Tibial artery (tissue), 4 donors: ENCODE results near the gene DCP1B.
A peak's percentile ranks its signal among the peaks of the same experiment; 100 is the strongest.

ENCODE experiments used
- DNase-seq, 2 donors: peaks; one replicate each; pipeline ENCODE4 v3.0.0-alpha.2; 2019
- H3K27ac ChIP-seq, 2 donors: fragments of 200-600 bp; sonication (generic) in 1 of 2; 1 replicate in 1 of 2; 2 replicates in 1 of 2; pipeline ENCODE4 v1.5.1; 2018 to 2019; ENCODE audit warnings: mild to moderate bottlenecking in 1 of 2
- H3K27me3 ChIP-seq, 2 donors: fragments of 200-600 bp; sonication (generic) in 1 of 2; one replicate each; pipeline versions ENCODE4 v1.5.1 to v1.6.0; 2016 to 2019
- H3K36me3 ChIP-seq, 3 donors: fragments of 200-600 bp; sonication (generic) in 2 of 3; one replicate each; pipeline ENCODE4 v1.5.1; 2016 to 2019; ENCODE audit warnings: mild to moderate bottlenecking in 2 of 3
- H3K4me1 ChIP-seq, 4 donors: fragments of 200-600 bp; sonication (generic) in 2 of 4; 1 replicate in 3 of 4; 2 replicates in 1 of 4; pipeline ENCODE4 v1.5.1; 2016 to 2019
- H3K4me3 ChIP-seq, 2 donors: fragments of 200-600 bp; sonication (generic) in 1 of 2; 1 replicate in 1 of 2; 2 replicates in 1 of 2; pipeline ENCODE4 v1.5.1; 2018 to 2019; ENCODE audit warnings: mild to moderate bottlenecking in 2 of 2
- H3K9me3 ChIP-seq, 3 donors: fragments of 200-600 bp; sonication (generic) in 1 of 3; one replicate each; pipeline ENCODE4 v1.5.1; 2016 to 2019
- CTCF ChIP-seq, 2 experiments: fragments of 200-600 bp in 1 of 2; fragments of 450-650 bp in 1 of 2; IDR thresholded peaks; one replicate each; pipeline ENCODE4 v1.5.1; 2017 to 2019; ENCODE audit warnings: antibody characterized with exemption in 2 of 2, mild to moderate bottlenecking in 1 of 2, moderate library complexity in 1 of 2
- intact Hi-C: fragments of 100-400 bp; cut with DNase I; formaldehyde crosslinking; loops from one replicate; pipeline ENCODE4 v1.15.0; 2023; ENCODE audit warnings: low total_unique reads

Gene DCP1B

GRCh38 chr12:2039034-2039433, 34.8 kb upstream of the DCP1B start:
- H3K36me3 ChIP-seq, result no peaks in the 10 kb centered on the region
- H3K27me3 ChIP-seq, result no peaks in the 10 kb centered on the region
- peaks cover 0 to 19% (median 15%) of the 10 kb centered on the region in 4 donors for H3K4me1 ChIP-seq
- DNase-seq, result no peak
- H3K4me3 ChIP-seq, result no peak overlapping the region
- no peaks in the 10 kb centered on the region for H3K9me3 ChIP-seq
- peak overlapping the region; percentile 22 to 30 for H3K27ac ChIP-seq
- intact Hi-C loops, result no loop called here
- no peak for TF ChIP-seq CTCF (IDR thresholded peaks at IDR 0.05)

GRCh38 chr12:2035431-2036055, 31.3 kb upstream of the DCP1B start:
- Histone ChIP-seq H3K27ac (no peak overlapping the region), H3K4me1 (peaks cover 0 to 20% (median 16%) of the 10 kb centered on the region in 4 donors), H3K27me3 (no peaks in the 10 kb centered on the region), H3K4me3 (peak overlapping the region; percentile 19 to 49), H3K36me3 (no peaks in the 10 kb centered on the region), H3K9me3 (no peaks in the 10 kb centered on the region)
- TF ChIP-seq CTCF (IDR thresholded peaks at IDR 0.05), result no peak
- no peak for DNase-seq
- intact Hi-C loops, result loop anchor here (2.0 kb wide), 1 partner anchor 237 kb away; no protein-coding TSS in a partner anchor

- intact Hi-C loops, result loop anchor here (2.0 to 5.0 kb wide), 2 partner anchors 98 to 236 kb away; no protein-coding TSS in a partner anchor
- no peaks in the 10 kb centered on the region for H3K36me3 ChIP-seq
- peak; percentile 76 to 92 for DNase-seq
- H3K4me3 ChIP-seq, result peak overlapping the region; percentile 19 to 49
- TF ChIP-seq CTCF (IDR thresholded peaks at IDR 0.05), result peak; percentile 94 to 97
- H3K27ac ChIP-seq, result peak overlapping the region in 1 of 2 donors; percentile 2
- H3K9me3 ChIP-seq, result no peaks in the 10 kb centered on the region
- H3K4me1 ChIP-seq, result peaks cover 0 to 23% (median 16%) of the 10 kb centered on the region in 4 donors
- no peaks in the 10 kb centered on the region for H3K27me3 ChIP-seq
These were observed 30.6 kb upstream of the DCP1B start for GRCh38 chr12:2034633-2035430.

DNA sequence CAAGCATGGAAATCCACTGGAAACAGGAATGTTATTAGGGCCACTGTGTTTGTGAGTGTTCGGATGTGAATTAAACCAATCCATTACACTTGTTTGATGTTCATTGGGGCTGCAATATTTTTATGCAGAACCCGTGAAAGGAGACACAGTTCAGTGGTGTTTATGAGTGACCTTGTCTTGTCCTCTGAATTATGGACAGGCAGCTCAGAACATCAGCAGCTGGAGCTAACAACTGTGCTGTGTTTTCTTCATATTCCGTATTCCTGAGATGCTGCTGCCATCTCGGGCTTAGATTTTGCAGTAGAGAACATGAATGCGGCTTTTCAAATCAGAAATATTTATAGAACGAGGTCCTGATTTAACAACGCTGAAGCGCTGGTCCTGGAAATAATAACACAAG, 28.2 kb upstream of the DCP1B start:
- DNase-seq, result no peak
- no peaks in the 10 kb centered on the region for H3K36me3 ChIP-seq
- H3K27ac ChIP-seq, result no peak overlapping the region
- H3K27me3 ChIP-seq, result no peaks in the 10 kb centered on the region
- H3K4me1 ChIP-seq, result peaks cover 0 to 18% (median 14%) of the 10 kb centered on the region in 4 donors
- TF ChIP-seq CTCF (IDR thresholded peaks at IDR 0.05), result no peak
- H3K4me3 ChIP-seq, result no peak overlapping the region
- no peaks in the 10 kb centered on the region for H3K9me3 ChIP-seq
- intact Hi-C loops, result loop anchor here (5.0 kb wide), 1 partner anchor 95 kb away; no protein-coding TSS in a partner anchor

DNA sequence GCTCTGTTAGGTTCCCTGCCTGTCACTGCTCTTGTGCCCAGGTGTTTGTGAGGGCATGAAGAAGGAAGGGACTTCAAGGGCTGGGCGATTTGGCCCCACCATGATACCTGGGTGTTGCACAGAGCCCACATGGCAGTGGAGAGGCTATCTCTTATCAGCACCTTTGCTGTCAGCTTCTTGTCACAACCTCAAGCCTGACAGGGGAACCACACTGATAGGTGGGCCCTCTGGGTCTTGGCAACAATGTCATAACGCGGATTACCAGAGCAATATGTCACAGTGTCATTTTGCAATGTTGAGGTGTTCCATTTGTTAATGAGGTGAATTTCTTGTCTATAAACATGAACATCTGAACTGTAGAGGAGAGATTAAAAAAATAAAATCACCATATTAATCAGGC, 25.6 kb upstream of the DCP1B start:
- intact Hi-C loops, result loop anchor here (5.0 kb wide), 1 partner anchor 93 kb away; no protein-coding TSS in a partner anchor

More for the DNA sequence above, 25.6 kb upstream of the DCP1B start:
- Histone ChIP-seq H3K27ac (no peak overlapping the region), H3K4me3 (no peak overlapping the region), H3K36me3 (no peaks in the 10 kb centered on the region), H3K9me3 (no peaks in the 10 kb centered on the region), H3K27me3 (no peaks in the 10 kb centered on the region), H3K4me1 (peaks cover 0 to 16% (median 8%) of the 10 kb centered on the region in 4 donors)
- TF ChIP-seq CTCF (IDR thresholded peaks at IDR 0.05), result no peak
- no peak for DNase-seq
